ENCODE data around the gene TM4SF4.

The TM4SF4 gene, protein sequence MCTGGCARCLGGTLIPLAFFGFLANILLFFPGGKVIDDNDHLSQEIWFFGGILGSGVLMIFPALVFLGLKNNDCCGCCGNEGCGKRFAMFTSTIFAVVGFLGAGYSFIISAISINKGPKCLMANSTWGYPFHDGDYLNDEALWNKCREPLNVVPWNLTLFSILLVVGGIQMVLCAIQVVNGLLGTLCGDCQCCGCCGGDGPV

DNA sequence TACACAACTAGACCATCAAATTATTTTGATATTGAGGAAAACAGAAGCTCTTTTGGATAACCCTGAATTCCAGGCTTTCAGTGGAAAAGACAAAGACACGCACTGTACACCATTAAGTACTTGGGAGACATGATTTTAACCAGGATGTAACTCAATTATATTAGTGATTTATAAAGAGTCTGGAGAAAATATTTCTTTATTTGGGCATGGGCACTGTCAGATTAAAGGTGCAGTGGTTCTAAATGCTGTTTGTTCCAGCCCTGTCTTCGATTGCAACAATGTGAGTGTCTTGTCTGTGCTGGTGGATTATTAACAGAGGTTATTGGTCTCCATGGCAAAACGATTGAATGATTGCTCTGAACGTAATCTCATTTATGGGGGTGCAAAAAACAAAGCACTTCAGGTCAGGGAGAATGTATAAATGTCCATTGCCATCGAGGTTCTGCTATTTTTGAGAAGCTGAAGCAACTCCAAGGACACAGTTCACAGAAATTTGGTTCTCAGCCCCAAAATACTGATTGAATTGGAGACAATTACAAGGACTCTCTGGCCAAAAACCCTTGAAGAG lies at the start of gene TM4SF4:
Gene TM4SF4, plus strand, starts transcription at position 448 of the 568 bp plus-strand sequence. CDS start 181 bp downstream, outside the sequence.
- DNase-seq (ENCODE audit: insufficient read length, low spot score) (no peak), FAIRE-seq (no peak)
- TF ChIP-seq, protein P1, sequence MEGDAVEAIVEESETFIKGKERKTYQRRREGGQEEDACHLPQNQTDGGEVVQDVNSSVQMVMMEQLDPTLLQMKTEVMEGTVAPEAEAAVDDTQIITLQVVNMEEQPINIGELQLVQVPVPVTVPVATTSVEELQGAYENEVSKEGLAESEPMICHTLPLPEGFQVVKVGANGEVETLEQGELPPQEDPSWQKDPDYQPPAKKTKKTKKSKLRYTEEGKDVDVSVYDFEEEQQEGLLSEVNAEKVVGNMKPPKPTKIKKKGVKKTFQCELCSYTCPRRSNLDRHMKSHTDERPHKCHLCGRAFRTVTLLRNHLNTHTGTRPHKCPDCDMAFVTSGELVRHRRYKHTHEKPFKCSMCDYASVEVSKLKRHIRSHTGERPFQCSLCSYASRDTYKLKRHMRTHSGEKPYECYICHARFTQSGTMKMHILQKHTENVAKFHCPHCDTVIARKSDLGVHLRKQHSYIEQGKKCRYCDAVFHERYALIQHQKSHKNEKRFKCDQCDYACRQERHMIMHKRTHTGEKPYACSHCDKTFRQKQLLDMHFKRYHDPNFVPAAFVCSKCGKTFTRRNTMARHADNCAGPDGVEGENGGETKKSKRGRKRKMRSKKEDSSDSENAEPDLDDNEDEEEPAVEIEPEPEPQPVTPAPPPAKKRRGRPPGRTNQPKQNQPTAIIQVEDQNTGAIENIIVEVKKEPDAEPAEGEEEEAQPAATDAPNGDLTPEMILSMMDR (IDR thresholded peaks at IDR 0.05; ENCODE audit: insufficient read depth, missing control alignments): no peak

DNA sequence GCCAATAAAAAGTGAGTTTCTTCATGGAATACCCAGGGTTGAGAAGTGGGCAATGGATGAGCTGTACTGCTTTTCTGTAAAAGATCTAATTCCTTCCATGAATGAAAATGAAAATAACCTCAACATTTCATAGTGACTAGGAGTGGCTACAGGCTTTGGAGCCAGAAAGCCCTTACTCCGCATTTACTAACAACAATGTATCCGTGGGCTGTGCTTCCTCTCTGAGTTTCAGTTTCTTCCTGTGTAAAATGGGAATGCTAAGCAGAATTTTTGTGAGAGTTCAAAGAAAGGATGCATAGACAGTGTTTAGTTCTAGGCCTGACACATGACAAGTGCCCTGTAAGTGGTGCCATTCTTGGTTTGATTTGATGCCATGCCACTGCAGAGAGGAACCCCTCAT lies 49.6 kb upstream of the TM4SF4 start:
- DNase-seq (ENCODE audit: insufficient read length, low spot score) (no peak), FAIRE-seq (no peak)
- TF ChIP-seq, protein P1 (IDR thresholded peaks at IDR 0.05; ENCODE audit: insufficient read depth, missing control alignments): no peak

DNA sequence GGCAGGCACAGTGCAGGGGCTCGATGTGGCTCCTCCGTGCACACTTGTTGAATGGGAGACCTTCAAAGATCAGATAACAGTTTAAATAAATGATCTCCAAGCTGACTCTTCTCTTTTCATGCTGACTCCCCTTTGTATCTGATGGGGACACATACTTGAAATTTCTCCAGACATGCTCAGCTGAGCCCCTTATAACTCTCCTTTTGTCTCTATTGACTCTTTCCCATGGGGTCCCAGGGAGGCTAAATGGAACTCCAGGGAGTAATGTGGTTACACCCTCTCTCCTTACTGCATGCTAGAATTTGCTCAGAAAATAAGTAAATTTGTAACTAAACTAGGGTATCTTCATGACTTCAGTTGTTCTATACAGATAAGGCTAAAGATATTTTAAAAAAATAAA lies 48.2 kb upstream of the TM4SF4 start:
- TF ChIP-seq, protein P1 (IDR thresholded peaks at IDR 0.05; ENCODE audit: insufficient read depth, missing control alignments): no peak
- FAIRE-seq (no peak), DNase-seq (ENCODE audit: insufficient read length, low spot score) (no peak)

DNA sequence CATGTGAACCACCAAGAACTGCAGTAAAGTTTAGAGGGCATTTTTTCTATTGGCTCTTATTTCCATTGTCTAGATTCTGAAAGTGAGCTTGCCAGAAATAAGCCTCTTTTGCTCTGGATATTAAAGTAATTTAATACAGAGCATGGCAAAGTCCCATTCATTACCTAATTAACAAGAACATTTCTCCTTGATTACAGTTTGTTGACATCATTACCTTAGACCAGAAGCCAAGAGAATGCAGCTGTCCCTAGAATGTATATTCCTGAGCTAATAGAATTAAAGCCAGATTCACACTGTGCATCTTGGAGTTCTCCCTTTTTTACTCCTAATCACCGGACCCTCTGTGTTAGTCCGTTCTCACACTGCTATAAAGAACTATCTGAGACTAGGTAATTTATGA lies 46.4 kb upstream of the TM4SF4 start:
- FAIRE-seq (peak; percentile 69), DNase-seq (ENCODE audit: insufficient read length, low spot score) (no peak)
- TF ChIP-seq, protein P1 (IDR thresholded peaks at IDR 0.05; ENCODE audit: insufficient read depth, missing control alignments): no peak

DNA sequence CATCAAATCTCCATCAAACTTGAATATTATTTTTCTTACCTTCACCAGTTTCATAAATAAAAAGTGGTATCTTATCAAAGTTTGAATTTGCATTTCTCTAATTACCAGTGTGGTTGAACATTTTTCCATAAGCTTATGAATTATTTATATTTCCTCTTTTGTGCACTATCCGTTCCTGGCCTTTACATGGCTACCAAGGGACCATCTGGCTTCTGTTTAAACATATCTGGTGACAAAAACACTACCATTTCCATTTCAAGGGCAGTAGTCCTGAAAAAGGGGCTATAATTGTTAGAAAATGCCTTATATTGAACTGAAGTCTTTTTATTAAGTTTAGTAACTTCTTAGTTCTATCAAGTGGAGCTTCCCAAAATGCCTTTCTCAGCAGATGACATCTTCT lies 44.3 kb upstream of the TM4SF4 start:
- DNase-seq (ENCODE audit: insufficient read length, low spot score) (no peak), FAIRE-seq (no peak)
- TF ChIP-seq, protein P1 (IDR thresholded peaks at IDR 0.05; ENCODE audit: insufficient read depth, missing control alignments): no peak

DNA sequence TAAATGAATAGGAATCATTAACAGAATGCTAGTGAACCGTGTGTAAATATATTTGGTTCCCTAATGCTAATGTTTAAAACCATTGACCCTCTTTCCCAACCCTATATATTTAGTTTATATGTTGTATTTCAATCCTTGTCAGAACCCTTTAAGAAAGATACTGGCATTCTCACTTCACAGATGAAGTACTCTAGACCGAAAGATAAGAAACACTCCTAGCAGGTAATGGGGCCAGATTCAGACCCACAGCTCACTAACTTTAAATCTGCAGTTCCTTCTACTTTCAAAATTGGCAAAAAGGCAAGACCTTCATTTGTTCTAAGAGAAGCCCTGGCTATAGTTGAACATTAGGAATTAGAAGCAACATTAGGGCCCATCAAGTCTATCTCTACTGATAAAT lies 42.3 kb upstream of the TM4SF4 start:
- TF ChIP-seq, protein P1 (IDR thresholded peaks at IDR 0.05; ENCODE audit: insufficient read depth, missing control alignments): no peak
- FAIRE-seq (no peak), DNase-seq (ENCODE audit: insufficient read length, low spot score) (no peak)

Measured in D721Med (cell line).